HL-60 (cell line): ENCODE measurements around the gene RTP3.
A peak's percentile ranks its signal among the peaks of the same experiment; 100 is the strongest.

Source experiments
- DNase-seq, 2 experiments: peaks; one replicate each; pipeline ENCODE4 v3.0.0-alpha.2; 2010 to 2020; ENCODE audit warnings: low read depth in 1 of 2, low spot score in 1 of 2
- H3K27ac ChIP-seq: fragments of 250-450 bp; sonication (Bioruptor Pico); replicated peaks from 2 replicates; pipeline ENCODE4 v1.5.1; 2020; ENCODE audit warnings: mild to moderate bottlenecking, moderate library complexity
- H3K27me3 ChIP-seq: fragments of 250-450 bp; sonication (Bioruptor Pico); 2 replicates; pipeline ENCODE4 v1.5.1; 2021; ENCODE audit warnings: mild to moderate bottlenecking, moderate library complexity; ENCODE audit not compliant: insufficient read depth, poor library complexity, severe bottlenecking
- H3K4me3 ChIP-seq: replicated peaks from 2 replicates; pipeline ENCODE4 v1.5.1; 2011; ENCODE audit warnings: mild to moderate bottlenecking, control low read depth, low read length; ENCODE audit not compliant: insufficient read depth
- GABPA ChIP-seq: IDR thresholded peaks from 2 replicates; pipeline ENCODE4 v1.6.1; 2012; ENCODE audit warnings: low read depth
- POLR2AphosphoS5 ChIP-seq: IDR thresholded peaks from 2 replicates; pipeline ENCODE4 v1.6.1; 2012; ENCODE audit warnings: low read depth
- SPI1 ChIP-seq: IDR thresholded peaks from 2 replicates; pipeline ENCODE4 v1.6.1; 2012; ENCODE audit warnings: low read depth, mild to moderate bottlenecking, borderline replicate concordance
- TF ChIP-seq, protein P1 (sequence below): IDR thresholded peaks from 2 replicates; pipeline ENCODE4 v1.6.1; 2012; ENCODE audit warnings: low read depth; ENCODE audit not compliant: insufficient replicate concordance
- TF ChIP-seq, protein P2 (sequence below): IDR thresholded peaks from one replicate; pipeline ENCODE4 v1.5.1; 2011; ENCODE audit warnings: low read length, control low read depth, inconsistent platforms; ENCODE audit not compliant: insufficient read depth

Gene RTP3

DNA sequence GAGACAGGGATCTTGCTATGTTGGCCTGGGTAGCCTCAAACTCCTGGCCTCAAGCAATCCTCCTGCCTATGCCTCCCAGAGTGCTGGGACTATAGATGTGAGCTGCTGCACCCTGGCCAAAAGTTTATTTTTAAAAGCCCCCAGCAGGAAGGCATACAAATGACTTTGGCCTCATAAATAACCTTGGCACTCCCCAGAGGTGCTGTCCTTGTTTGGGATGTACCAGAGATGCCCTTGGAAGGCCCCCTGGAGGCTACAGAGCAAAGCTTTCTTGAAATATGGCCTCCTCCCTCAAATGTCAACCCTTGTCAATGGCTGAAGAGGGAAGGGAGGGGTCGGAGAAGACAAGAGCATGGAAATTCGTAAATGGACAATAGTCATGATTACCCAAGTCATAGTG, 14.0 kb upstream of the RTP3 start:
- H3K4me3 ChIP-seq, result no peak overlapping the region
- no peaks in the 10 kb centered on the region for H3K27me3 ChIP-seq
- DNase-seq, result no peak
- H3K27ac ChIP-seq, result no peak overlapping the region
- TF ChIP-seq GABPA (no peak), SPI1 (no peak), POLR2AphosphoS5 (no peak)
- TF ChIP-seq, protein P1, sequence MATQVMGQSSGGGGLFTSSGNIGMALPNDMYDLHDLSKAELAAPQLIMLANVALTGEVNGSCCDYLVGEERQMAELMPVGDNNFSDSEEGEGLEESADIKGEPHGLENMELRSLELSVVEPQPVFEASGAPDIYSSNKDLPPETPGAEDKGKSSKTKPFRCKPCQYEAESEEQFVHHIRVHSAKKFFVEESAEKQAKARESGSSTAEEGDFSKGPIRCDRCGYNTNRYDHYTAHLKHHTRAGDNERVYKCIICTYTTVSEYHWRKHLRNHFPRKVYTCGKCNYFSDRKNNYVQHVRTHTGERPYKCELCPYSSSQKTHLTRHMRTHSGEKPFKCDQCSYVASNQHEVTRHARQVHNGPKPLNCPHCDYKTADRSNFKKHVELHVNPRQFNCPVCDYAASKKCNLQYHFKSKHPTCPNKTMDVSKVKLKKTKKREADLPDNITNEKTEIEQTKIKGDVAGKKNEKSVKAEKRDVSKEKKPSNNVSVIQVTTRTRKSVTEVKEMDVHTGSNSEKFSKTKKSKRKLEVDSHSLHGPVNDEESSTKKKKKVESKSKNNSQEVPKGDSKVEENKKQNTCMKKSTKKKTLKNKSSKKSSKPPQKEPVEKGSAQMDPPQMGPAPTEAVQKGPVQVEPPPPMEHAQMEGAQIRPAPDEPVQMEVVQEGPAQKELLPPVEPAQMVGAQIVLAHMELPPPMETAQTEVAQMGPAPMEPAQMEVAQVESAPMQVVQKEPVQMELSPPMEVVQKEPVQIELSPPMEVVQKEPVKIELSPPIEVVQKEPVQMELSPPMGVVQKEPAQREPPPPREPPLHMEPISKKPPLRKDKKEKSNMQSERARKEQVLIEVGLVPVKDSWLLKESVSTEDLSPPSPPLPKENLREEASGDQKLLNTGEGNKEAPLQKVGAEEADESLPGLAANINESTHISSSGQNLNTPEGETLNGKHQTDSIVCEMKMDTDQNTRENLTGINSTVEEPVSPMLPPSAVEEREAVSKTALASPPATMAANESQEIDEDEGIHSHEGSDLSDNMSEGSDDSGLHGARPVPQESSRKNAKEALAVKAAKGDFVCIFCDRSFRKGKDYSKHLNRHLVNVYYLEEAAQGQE, result no peak
- TF ChIP-seq, protein P2, sequence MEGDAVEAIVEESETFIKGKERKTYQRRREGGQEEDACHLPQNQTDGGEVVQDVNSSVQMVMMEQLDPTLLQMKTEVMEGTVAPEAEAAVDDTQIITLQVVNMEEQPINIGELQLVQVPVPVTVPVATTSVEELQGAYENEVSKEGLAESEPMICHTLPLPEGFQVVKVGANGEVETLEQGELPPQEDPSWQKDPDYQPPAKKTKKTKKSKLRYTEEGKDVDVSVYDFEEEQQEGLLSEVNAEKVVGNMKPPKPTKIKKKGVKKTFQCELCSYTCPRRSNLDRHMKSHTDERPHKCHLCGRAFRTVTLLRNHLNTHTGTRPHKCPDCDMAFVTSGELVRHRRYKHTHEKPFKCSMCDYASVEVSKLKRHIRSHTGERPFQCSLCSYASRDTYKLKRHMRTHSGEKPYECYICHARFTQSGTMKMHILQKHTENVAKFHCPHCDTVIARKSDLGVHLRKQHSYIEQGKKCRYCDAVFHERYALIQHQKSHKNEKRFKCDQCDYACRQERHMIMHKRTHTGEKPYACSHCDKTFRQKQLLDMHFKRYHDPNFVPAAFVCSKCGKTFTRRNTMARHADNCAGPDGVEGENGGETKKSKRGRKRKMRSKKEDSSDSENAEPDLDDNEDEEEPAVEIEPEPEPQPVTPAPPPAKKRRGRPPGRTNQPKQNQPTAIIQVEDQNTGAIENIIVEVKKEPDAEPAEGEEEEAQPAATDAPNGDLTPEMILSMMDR, result no peak

DNA sequence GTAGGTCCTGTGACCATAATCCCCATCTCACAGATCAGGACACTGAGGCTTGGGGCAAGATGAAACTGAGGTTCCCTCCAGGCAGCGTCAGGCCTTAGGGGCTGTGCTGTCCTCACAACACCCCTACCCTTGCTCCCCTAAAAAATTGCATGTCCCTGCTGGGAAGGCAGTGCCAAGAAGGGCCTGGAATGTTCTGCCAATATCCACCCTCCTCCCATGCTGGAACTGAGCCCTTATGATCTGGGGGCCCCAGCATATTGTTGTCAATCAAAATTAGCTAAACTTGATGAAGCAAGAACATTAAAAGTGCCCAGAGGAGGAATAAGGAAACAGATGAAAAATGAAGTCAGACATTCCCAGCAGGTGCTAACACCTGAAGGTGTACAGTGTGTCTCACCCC, 13.4 kb upstream of the RTP3 start:
- H3K27me3 ChIP-seq, result no peaks in the 10 kb centered on the region
- H3K4me3 ChIP-seq, result no peak overlapping the region
- TF ChIP-seq GABPA, result no peak
- DNase-seq, result no peak
- no peak overlapping the region for H3K27ac ChIP-seq

DNA sequence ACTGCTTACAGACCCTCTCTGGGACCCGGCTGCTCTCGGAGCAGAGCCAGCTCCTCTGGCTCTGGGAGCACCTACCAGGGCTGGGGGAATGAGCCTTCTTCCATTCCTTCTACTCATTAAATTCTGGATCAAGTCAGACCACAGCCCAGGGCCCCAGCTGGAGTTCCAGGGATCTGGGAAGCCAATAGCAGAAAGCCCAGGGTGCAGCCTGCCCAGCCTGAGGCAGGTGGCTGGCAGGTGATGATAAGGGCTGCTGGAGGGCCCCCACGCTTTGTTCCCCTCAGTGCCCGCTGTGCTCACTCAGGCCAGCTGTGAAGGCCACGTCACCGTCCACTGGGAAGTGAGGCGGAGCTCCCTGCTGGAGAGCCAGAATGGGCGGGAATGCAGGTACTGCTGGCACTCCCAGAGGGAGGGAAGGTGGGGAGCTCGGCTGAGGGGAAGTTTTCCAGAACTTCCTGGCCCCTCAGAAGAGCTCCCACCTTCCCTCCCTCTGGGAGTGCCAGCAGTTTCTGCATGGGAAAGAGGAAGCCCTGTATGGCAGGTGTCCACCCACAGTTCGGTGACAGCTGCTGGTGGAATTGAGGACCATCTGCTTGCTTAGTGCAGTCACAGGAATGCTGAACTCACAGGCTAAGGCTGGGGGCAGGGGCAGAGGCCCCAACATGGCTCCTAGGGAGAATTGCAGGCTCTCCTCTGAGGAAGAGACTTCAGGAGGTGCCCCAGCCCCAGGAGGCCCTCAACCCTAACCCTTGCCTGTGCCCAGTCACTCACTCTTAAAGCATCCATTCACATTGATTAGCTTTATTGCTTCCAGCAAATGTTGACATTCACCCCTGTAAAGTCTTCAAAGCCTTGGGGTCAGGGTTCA, 12.6 kb upstream of the RTP3 start:
- no peaks in the 10 kb centered on the region for H3K27me3 ChIP-seq
- no peak overlapping the region for H3K27ac ChIP-seq
- TF ChIP-seq SPI1 (peak; percentile 37; the same call in 1 of the 2 replicates), POLR2AphosphoS5 (0 out of 2 replicates have a peak, but pooled peaks have one; percentile 19)
- TF ChIP-seq, protein P1, result no peak
- DNase-seq, result no peak
- H3K4me3 ChIP-seq, result no peak overlapping the region

DNA sequence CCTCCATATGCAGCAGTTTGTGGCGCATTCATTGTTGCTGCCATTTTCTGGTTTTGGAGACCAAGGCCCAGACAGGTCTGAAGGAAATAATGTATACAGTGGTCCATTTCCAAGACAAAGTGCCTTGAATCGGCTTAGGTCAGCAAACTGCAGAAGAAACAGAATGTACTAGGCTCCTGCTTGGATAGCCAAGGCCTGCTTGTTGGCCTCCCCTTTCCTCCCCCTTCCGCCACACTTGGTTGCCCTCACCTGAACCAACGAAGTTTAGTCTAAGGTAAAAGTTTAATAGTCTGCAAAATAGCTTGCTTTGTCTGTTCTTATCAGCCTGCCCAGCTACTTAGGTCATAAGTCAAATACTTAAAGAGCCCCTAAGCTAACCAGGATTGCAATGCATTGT, 12.0 kb upstream of the RTP3 start:
- Histone ChIP-seq H3K4me3 (no peak overlapping the region), H3K27ac (no peak overlapping the region), H3K27me3 (no peaks in the 10 kb centered on the region)
- TF ChIP-seq GABPA (no peak), SPI1 (no peak), POLR2AphosphoS5 (no peak)
- TF ChIP-seq, protein P2, result no peak
- TF ChIP-seq, protein P1, result no peak
- no peak for DNase-seq
